ENCODE measurements around the gene LGALS7.

The LGALS7 gene

DNA sequence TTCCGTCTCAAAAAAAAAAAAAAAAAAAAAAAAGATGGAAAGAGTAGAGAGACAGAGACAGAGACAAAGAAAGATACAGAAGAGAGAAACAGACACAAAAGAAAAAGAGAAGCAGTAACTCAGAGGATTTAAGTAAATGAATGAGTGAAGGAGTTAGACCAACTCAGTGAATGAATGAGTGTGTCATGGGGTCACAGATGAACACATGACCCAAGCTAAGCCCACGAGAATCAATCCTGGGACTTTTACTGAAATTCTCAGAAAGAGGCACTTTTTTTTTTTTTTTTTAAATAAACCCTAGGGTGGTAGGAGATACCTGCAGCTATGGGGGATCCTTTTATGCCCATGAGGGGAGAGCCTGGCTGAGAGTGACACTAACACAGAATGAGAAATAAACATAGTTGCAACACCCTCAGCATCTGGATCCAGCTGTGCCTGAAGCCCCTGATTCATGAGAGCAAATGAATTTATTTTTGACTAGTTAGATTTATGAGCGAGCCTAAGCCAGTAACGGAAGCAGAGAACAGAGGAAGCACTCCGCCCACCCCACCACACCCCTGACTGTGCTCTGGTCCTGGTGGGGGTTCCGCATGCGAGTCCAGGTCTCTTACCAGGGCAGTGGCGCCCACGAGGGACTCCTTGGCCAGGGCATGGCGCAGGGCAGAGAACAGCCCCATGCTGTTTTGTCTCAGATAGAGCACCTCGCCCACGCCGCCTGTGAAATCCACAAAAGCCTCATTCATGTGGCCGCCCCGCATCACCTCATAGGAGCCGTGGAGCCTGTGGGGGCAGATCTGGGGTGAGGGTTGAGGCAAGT, 33.7 kb downstream of the LGALS7 start:
- no peak for DNase-seq (ENCODE audit: low read depth)

DNA sequence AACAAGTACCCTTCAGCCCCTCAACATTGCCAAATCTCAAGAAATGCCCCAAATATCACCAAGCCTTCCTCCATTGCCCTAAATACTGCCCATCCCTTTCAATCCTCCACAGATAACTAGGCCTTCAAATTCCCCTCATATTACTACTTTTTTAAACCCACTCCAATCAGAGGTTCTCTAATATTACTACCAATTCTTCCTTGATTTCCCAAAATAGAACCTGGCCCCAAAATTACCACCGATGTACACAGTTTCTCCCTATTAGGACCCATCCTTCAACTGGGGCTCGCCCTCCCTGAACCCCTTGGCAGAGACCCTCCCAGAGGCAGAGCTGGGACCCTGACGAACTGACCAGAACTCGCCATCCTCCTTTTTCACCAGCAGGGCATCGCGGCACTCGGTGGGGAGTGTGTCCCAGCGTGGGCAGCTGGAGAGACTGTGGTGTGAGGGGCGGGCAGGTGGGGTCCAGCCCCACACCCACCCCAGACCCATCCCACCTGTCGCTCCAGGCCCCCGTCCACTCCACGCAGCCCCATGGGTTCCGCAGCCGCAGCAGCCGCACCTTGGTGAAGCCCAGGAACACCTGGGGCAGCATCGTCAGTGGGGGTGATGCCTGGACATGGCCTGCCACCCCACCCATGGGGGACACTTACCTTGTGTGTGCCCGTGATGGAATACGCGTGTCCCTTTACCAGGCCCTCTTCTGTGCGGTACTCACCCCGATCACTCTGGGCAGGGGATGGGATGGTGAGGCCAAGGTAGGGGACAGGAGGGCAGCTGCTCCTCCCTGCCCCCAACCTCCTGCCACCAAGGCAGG, 35.2 kb downstream of the LGALS7 start:
- no peak for DNase-seq (ENCODE audit: low read depth)

DNA sequence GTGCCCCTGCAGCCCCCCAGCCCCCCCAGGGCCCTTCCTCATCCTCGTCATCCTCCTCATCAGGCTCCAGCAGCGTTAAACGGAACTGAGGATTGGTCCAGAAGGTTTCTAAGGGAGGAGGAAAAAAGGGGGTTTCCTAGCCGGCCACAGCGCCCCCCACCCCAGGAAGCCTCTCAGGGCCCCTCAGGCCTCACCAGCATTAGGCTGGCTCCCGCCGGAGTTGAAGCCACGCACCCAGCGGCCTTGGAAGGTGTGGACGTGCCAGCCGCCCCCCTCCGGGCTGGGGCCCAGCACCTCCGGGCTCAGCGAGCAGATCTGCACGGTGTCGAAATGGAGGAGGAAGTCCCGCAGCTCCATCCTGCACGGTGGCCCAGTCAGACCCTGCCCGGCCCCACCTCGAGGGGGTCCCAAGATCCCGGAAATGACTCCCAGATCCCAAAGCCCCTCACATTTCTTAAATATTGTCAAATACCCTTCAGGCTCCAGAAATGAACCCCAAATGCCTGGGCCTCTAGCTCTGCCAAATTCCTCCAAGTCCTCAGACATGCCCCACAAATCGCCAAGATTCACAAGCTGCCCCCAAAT, 35.9 kb downstream of the LGALS7 start:
- DNase-seq (ENCODE audit: low read depth) = no peak

GRCh38 chr19:38736413-38737280, 36.7 kb downstream of the LGALS7 start:
- DNase-seq (ENCODE audit: low read depth) = no peak

DNA sequence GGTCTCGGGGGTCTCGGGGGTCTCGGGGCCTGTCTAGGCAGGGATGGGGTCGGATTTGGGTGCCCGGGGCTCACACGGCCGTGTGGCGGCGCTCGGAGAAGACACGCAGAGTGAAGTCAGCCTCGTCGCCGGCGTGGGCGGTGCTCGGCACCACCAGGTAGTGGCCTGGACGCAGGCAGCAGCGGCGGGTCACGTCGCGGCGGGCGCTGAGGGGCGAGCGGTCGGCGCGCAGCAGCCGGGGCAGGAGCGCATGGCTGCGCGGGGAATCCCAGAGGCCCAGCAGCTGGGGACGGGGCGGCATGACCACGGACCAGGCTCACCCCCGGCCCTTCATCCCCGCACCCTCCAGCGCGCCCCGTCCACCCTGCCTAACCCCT, 37.3 kb downstream of the LGALS7 start:
- no peak for DNase-seq (ENCODE audit: low read depth)

- DNase-seq (ENCODE audit: low read depth) = no peak
Measured at GRCh38 chr19:38735257-38735686, 38.0 kb downstream of the LGALS7 start.

DNA sequence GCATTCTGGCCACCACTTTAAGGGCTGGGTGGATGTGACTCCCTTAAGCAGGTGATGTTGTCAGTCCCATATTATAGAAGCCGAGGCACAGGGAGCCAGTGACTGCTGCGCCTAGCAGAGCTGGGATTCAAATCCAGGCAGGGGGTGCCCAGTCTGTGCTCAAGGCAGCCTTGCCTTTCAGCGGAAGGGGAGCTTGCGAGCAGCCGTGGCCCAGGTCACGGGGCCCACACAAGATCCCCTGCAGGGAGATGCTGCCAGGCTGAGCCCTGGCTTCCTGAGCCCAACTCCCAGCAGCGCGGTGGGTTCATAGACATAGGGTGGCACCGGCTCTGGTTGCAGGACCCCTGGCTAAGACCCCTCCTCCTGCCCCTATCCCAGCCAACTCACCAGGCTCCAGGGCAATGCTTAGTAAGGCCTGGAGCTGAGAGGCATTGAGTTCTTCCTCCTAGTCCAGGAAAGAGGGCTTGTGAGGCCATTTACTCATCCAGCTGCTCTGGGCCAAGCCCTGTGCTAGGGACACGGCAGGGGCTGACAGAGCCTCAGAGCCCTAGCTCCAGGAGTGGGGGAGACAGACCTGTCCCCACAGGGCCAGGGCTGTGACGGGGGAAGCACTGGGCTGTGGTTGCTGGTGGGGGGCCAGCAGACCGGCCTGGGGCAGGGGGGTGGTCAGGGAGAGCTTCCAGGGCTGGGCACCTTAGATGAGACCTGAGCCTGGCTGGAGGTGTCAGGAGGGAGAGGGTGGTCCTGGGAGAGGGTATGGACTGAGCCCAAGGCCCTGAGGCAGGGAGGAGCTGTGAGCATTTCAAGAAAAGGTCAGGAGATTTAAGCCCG, 38.7 kb downstream of the LGALS7 start:
- no peak for DNase-seq (ENCODE audit: low read depth)

GRCh38 chr19:38734176-38734425, 39.2 kb downstream of the LGALS7 start:
- no peak for DNase-seq (ENCODE audit: low read depth)

DNA sequence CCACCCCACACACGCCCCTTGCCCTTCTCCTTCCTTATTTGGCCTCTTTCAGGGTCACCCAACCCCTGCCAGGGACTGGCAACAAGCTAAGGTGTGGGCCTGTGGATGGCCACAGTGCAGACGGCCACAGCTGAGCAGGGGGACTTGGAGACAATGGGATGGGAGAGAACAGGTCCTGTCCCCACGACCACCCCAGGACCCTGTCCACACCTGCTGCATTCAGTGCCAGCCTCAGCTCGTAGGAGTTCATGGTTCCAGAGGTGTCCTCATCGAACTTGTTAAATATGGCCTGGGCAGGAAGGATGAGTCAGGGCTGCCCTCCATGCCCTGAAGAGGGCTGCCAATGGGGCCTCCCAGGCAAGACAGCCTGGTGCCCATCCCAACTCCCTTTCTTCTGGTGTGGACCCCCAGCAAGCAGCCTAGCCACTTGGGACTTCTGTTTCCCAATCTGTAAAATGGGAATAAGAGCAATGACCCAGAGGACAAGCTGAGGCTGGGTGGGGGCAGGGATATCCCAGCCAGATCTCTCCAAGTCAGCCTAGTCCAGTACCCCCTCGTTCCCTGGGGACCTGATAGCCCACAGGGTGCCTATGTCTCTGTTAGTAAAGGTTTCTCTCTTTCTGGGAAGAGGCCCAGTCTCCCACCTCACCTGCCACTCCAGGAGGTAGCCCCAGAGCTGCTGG, 39.7 kb downstream of the LGALS7 start:
- no peak for DNase-seq (ENCODE audit: low read depth)

GRCh38 chr19:38733241-38733492, 40.1 kb downstream of the LGALS7 start:
- no peak for DNase-seq (ENCODE audit: low read depth)

DNA sequence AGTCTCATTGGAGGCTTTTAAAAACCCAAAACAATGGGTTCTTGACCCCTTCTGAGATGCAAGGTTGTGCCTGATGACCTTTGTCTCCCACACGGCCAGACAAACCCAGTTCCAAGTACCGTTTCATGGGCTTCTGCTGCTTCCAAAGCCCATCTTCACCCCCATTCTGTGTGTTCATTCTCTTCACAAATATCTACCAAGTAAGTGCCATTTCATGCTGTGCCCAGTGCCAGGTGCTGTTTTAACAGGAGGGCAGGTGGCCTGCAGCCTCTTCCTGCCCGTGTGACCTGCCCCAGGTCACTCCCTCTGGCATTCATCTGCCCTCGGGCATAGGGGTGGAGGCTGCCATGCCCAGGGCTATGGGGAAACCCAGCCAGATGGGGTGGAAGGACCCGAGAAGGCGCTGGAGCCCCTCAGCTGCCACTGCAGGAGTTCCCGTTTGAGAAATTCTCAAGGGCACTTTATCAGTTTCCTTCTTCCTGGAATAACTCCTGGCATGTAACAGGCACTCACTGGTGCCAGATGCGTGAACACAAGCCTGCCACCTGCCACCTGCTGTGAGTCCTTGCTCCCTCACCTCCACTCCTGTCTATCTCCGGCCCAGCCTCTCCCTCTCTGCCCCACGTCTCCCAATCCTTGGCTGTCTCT, 41.5 kb downstream of the LGALS7 start:
- DNase-seq (ENCODE audit: low read depth) = no peak

DNA sequence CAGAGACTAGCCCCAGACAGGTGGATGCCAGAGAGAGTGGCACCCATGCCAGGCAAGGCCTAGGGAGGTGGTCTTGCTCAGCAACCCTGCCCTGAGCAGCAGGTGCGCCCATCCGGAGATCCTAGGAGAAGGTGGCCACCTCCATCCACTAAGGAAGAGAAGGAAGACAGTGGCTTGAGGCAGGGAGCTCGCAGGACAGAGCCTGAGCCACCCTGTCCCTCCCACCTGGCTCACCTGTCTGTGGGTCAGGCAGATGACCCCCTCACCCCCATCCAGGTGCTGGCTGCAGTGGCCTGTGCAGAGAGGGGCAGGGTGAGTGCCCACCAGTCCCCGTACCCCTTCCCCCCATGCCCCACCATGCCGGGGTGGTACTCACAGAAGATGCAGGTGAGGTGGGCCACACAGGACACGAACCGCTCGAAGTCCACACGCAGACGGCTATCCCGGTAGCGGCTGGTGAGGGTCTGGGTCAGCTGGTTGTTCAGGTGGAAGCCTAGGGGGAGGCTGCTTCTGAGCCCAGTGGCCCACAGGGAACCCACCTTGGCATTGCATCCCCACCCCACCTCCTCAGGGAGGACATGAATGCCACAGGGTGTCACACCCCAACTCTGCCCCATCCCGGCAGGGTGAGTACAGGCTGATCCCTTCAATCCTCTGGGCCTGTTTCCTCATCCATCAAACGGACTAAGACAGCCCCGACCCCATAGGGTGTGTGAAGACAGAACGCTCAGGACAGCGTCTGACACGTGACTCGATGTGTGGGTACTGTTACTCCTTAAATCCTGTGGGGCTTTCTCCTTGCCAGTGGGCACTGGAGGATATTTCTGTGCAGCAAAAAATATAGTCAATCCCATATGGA, 42.4 kb downstream of the LGALS7 start:
- DNase-seq (ENCODE audit: low read depth) = no peak

DNA sequence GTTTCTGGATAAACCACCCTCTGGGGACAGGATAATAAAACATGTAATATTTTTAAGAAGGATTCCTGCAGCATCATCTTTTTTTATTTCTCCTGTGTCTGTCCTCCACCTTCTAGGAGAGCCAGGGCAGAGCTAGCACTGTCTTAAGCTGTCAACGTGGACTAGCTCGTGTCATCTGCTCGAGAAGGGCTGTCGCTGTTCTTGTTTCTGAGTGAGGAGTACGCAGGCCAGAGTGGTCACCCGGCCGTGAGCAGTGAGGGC, 42.9 kb downstream of the LGALS7 start:
- DNase-seq (ENCODE audit: low read depth) = no peak

- DNase-seq (ENCODE audit: low read depth) = no peak
Measured at GRCh38 chr19:38729653-38730469, 43.5 kb downstream of the LGALS7 start.

DNA sequence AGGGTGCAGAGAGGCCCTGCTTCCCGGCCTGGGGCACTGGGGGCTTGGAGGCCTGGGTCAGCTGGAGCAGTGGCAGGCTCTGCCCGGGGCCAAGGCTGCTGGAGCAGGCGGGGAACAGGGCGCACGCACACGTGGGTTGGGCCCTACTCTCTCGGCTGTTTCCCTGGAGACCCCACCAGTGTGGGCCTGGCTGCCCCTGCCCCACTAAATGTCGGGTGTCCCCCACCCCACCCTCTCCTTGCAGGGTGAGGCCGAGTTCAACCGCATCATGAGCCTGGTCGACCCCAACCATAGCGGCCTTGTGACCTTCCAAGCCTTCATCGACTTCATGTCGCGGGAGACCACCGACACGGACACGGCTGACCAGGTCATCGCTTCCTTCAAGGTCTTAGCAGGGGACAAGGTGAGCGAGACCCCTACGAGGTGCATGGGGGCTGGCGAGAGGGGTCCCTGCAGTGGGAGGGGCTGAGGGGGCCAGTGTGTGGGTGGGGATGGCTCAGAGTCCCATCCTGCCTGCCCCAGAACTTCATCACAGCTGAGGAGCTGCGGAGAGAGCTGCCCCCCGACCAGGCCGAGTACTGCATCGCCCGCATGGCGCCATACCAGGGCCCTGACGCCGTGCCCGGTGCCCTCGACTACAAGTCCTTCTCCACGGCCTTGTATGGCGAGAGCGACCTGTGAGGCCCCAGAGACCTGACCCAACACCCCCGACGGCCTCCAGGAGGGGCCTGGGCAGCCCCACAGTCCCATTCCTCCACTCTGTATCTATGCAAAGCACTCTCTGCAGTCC, 44.4 kb downstream of the LGALS7 start:
- no peak for DNase-seq (ENCODE audit: low read depth)

DNA sequence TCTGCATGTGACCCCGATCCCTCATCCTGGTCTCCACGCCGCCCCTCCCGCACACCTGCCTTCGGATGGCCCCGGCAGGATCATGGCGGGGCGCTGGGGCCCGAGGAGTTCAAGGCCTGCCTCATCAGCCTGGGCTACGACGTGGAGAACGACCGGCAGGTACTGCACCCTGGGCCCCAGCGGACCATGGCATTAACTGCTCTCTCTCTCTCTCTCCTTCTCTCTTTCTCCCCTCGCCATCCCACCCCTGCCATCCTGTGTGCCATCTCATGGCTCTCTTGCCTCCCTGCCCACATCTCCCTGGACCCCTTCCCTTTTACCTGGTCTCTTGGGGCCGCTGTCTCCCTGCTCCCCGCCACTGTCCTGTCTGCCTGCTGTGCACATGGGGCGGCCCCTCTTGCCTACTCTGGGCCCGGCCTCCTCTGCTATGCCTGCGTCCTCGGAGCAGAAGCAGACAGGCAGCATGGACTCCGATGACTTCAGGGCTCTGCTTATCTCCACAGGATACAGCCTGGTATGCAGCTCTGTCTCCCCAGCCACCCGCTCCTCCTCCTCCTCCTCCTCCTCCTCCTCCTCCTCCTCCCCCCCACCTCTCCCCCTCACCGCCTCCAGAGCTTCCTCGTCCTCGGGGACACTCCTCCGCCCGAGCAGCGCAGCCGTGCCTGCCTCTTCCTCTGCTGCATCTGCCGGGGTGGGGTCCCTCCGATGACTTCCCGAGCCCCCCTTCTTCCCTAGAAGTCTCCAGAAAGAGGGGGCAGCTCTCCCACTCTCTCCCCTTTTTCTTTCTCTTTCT, 45.3 kb downstream of the LGALS7 start:
- DNase-seq (ENCODE audit: low read depth) = no peak

GRCh38 chr19:38727306-38727867, 45.9 kb downstream of the LGALS7 start:
- DNase-seq (ENCODE audit: low read depth) = no peak
